Pulmonary artery endothelial cell (primary cell): ENCODE data around the gene APH1B. TPM values are rescaled to one million over a fixed set of nuclear protein-coding genes. Genes with fewer than 3 reads are reported as not detected.

Experiments
- DNase-seq: peaks from one replicate; pipeline ENCODE4 v3.0.0-alpha.2; 2011; ENCODE audit warnings: low read depth, low spot score
- total RNA-seq: library from RNA; depleted of rRNA; stranded (reverse); fragments of >200 nt; gene quantifications from 2 replicates; pipeline ENCODE4 v1.2.3, GENCODE V29; 2014

APH1B gene
- total RNA-seq, 1 donor from 2014 or later: 13.5 TPM

DNA sequence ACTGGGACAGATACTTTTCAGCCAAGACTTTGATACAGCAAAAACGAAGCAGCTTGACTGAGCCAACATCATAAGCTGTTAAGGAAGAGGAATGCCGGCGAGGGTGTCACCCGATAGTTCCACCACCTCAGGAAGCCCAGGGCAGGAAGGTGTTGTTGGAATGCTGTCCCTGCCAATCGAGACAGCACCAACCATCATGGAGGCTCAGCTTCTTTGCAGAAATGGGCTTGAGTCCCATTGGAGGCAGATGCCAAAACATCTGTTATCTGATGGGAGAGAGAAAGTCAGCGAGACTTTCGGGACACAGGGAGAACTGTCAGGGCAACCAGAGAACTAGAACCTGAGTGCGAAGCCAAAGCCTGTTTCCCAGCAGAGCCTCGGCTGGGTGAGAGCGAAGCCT lies 53.5 kb downstream of the APH1B start:
- no peak for DNase-seq

DNA sequence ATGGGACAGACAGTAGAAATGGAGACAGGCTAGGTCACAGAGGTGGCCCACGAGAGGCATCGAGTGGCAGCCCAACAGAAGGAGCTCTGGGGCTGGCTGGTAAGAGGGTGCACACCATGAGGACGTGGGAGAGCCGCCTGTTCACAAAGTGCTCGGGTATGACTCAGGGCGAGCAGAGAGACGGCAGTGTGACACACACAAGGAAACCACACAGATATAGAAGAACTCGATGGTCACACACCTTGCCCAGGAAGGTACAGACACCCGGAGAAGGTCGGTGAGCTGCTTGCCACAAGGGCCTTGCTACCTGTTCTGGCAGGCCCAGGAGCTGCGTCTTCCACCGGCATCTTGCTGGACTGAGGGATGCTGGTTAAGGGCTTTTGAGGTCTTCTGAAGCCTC lies 54.1 kb downstream of the APH1B start:
- no peak for DNase-seq

DNA sequence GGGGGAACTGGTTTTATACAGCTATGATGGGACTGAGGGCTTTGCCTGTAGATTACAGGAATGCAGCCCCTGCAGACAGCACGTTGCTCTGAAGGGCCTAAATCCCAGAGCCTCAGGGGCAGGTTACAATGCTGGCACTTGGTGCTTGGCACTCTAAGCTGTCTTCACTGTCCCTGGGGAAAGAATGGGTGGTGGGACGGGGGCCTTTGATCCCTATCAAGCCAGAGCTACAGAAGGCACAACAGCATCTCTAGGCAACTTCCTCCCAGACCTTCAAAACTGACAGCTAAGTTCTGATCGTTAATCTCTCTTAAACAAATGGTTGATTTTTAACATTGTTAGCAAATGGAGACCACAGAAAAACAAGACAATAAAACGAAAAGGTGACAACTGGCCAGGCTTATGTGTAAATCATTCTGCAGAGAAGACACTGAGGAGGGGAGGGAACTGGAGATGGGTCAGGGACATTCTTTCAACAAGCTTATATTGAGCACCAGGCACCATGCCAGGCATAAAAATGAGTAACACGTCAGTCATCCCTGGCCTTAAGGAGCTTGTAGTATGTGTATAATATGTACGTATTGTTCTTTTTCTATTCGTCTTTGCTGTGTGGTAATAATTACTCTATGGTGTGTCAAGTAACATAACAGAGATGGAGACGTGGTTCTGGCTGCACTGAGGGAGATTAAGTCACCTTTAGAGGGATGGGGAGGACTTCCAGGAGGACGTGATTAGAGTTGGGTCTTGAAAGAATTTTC lies 55.1 kb downstream of the APH1B start:
- peak; percentile 60 for DNase-seq

DNA sequence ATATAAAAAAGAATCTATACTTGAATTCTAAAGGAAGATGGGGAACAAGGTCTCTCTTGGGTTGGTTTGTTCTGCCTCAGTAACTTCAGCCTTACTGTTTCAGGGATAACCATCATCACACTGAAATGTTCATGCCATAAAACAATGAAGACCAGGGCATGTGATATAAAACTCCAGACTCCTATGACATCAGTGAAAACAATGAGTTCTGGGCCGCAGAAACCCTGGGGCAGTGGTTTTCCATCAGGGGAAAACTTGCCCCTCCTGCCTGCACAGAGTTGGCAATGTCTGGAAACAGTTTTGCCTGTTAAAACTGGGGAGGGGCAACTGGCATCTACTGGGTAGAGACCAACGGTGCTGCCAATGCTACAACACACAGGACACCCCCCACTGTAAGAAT lies 57.4 kb downstream of the APH1B start:
- no peak for DNase-seq

DNA sequence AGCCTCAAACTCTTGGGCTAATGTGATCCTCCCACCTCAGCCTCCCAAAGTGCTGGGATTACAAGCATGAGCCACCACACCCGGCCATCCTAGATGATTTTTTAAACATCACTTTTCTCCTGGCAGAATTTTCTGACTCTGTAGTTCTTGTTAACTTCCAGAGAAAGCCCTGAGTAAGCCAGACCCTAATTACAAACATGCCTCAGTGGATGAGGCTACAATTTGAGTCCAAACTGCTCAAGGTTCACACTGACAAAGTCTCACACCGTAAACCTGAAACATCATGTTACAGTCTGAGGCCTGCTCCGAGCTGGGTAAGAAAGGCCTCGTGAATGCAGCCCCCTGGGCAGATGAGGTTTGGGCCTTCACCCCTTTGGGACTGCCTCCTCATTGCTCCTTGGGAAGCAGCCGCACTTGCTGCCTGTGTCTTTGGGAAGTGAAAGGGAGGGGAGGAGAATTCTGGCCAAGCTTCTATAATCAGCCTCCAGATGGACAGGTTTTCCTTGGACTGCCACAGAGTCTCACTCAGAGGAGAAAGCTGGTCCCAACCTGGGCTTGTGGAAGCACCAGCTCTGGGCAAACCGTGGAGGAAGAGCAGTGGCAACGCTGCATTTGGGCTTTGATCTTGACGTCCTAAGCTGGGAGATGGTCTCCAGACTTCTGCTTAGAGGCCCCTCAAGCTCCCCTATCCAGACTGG lies 58.3 kb downstream of the APH1B start:
- DNase-seq: no peak

DNA sequence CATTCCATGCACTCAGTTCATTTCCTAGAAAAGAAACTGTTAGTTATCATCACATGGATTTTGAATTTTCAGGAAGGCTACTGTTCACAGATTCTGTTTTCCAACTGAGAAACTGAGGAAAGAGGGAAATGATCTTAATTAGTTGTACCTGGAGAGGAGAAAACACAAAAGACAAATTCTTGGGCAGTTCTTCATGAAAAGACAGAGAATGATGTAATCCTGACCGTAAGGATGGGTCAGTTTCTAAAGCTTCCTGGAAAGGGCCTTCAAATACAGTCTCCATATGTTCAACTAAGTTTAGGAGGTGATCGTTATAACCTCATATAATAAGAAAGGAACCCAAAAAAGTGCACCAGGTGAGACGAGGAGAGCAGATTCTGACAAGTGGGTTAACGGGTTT lies 59.6 kb downstream of the APH1B start:
- no peak for DNase-seq

DNA sequence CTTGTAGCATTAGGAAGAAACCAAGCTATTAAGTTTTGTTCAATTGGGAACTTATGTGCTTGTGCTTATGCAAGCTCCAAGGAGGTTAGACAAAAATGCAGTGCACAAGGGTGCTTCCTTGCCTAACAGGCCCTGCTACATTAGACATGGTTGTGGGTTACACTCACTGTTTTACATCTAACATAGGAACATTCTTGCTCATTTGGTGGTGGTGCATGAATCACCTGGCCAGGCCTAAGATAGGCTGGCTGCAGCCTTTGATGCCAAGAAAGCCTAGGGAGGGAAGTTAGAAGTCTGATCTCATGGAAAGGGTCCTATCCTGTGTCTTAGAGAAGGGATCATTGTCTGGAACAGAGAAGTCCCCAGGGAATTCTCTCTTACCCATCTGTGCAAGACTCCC lies 60.8 kb downstream of the APH1B start:
- no peak for DNase-seq

DNA sequence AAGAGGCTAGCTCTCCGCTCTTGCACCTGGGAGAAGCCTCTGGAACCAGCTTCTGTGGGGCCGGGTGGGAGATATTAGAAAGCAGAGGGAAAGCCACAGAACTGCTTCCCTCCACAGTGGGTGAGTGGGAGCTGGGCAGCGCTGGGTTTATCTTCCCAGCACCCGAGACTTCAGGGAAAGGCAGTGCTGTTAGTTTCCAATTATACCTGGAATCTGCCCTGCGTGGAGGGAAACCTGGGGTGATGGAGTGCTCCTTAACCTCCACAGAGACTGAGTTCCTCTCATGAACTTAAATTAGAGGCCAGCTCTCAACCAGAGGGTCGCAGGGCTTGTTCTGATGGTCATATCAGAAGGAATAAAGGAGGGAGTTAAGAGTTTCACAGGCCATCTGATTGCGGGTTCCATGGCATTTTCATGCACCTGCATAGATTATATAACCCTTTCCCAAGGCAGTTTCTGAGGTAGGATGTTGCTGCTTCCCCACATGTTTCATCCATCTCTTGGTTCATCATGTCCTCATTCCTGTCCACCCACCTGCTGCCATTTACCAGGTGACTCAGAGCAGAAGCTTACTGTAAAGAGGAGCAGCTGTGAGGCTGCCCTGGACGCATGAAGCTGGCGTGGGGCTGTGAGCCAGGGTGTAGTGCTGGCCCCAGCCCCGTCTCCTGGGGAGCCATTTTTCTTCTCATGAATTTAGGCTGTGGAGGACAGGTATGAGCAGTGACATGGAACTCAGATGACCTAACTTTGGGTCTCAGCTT lies 61.8 kb downstream of the APH1B start:
- DNase-seq: no peak

DNA sequence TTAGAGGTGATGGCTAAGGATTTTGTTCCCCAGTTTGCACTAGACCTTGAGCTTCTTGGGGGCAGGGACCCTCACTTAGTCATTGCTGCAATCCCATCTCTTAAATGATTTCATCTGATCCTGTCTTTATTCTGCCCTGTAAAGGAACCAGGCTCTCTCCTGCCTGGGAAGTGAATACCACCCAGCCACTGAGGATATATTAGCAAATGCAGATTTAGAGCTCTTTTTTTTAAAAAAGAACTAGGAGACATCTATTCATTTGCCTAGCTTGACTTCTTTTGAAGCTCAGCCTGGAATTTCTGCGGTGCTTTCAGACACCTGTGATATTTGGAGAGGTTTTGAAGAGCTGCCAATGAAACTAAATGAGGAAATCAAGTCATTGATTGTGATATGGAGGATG lies 62.4 kb downstream of the APH1B start:
- DNase-seq: no peak

DNA sequence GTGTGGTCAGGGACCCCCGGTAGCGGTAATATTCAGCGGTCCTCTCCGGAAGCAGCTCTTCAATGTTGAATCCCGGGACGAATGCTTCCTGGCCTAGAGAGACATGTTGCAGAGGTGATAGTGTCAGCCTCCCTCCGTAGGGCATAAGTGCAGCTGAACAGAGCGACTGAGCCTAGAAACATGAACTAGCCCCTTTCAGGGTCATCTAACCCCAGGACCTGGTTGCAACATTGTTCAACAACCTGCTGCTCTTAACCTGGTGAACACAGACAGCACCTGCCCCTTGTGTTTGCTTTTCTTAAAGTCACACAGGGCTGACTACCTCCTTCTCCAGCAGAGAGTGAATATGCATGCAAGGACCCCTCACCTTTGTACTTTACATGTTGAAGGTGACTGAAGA lies 62.9 kb downstream of the APH1B start:
- DNase-seq: no peak

DNA sequence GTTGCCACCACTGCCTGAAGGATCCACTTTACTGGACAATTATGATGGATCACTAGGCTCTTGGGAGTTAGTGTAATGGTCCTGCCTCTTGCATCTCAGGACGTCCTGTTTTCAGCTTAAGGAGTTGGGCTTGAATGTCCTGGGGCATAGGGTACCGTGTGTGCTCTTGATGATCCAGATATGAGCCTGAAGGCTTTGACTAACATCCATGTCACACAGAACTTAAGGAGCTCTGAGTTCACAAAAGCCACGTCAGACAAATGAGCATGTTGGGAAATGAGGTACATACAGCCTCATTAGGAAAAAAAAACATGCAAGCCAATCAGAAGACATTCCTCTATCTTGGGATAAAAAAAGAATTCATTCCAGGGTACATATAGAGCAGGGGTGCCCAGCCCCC lies 63.5 kb downstream of the APH1B start:
- DNase-seq: no peak

DNA sequence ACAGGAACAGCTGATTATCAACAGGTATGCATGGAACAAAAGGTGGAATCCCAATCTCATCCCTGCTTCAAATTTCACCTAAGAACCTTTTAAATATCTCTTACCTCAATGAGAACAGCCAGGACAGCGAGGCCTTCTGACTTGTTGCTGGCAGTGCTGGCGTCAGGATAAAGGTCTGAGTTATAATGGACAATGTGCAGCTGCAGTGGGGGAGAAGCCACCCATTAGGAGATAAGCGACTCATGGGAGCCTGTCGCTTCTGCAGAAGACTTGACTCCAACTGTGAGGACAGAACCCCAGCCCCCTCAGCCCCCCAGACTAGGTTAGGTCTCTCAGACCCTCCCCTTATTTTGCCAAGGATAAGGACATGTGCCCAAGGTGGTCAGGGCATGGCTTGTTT lies 64.5 kb downstream of the APH1B start:
- DNase-seq: no peak

DNA sequence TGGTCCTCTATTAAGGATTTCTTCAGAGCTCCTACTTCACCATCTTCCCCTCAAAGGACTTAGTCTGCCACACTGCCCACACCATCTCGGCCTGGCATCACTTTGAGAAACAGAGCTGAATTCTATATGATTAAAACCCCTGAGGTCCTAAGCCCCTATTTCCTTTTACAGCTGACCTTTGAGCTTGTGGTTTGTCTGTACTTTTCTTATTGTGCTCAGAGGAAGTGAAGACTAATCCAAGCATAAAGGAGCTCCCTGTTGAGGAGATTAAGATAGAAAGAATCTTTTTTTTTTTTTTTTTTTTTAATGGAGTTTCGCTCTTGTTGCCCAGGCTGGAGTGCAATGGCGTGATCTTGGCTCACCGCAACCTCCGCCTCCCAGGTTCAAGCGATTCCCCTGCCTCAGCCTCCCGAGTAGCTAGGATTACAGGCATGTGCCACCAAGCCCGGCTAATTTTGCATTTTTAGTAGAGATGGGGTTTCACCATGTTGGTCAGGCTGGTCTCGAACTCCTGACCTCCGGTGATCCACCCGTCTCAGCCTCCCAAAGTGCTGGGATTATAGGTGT lies 65.7 kb downstream of the APH1B start:
- DNase-seq: peak; percentile 19

DNA sequence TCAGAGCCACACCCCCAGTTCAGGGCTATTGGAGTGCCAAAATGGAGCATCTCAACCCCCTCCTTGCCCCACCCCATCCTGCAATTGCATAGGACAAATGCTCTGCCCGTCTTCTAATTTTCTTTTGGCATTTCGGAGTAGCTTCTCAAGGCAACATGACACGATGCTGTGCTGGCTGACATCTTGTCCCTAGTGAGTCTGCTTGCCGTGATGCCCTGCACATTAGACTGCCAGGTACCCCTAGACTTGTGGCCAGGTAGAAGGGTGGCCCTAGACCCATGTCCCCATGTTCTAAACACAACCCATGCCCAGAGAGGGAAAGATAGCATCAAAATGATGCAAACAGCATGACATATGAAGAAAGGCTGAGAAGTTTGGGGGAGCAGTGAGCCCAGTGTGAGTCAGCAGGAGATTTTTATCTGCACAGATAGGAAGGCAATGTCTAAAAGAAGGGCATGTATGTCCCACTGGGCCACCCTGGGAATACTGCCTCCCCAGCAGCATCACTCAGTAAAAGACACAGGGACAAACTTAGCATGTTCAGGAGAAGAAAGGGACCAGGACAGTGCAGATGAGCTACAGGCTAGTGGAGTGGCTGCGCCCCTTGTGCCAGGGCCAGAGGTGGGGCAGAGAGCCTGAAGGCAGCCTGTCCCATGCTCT lies 67.5 kb downstream of the APH1B start:
- DNase-seq: no peak

DNA sequence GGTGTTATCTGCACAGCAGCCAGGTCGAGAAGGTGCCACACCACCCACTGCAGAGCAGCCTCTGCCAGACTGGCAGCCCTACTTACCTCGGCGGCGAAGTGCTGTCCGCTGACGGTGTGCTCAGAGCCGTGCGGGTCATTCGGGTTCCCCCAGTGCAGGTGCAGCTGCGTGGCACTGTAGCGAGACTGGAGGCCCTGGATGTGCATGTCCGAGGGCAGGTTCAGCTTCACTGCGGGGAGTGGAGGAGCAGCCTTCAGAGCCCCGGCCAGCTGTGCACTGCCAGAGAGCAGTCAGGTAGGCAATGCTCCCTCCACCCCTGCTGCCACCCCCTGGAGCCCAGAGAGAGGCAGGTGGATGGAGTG lies 68.0 kb downstream of the APH1B start:
- DNase-seq: no peak

DNA sequence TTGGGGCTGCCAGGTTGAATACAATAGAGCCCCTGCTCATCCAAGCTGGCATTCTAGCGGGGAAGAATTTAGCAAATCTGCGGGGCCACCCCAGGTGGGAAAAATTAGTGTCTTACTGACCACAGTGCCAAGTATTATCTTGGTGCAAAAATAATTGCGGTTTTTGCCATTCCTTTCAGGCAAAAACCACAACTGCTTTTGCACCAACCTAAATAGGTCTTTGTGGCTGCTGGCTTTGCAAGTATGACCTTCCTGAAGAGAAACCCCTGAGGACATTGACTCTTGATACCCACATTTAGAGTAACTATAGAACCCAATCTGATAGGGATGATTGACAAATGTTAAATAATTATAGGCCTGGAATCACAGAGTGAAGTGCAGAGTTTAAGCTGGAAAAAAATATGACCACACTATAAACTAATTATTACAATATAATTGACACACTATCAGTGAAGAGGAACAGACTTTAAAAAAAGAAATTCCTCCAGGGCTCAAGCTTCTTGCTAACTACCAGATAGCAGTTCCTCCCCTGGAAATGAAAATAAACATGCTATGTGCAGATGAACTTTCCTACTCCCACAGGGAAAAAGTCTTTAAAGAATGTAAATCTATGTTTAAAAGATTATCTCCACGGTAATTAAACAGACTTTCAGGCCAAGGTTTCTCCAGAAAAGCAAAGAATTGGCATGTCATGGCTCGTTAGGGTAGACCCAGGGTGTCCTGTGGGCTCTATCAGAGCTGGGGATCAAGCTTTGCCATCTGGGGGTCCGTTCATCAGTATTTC lies 69.9 kb downstream of the APH1B start:
- DNase-seq: no peak

DNA sequence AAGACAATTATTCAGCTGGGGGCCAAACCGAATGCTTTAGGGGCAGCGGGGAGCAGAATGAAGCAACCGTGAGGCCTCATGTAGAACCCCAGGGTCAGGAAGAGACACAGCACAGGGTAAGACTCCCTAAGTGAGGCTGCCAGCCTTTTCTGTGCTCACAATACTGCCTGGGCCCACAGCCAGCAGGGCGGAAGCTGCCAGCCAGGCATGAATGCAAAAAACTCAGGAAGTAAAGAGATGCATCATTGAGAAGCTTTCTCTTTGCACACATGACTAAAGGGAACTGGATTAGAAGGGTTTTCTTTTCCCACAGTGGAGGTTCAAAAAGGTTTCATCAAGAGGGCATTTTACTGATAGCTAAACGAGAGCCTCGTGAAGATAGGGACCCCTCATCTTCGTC lies 71.0 kb downstream of the APH1B start:
- DNase-seq: peak; percentile 44

DNA sequence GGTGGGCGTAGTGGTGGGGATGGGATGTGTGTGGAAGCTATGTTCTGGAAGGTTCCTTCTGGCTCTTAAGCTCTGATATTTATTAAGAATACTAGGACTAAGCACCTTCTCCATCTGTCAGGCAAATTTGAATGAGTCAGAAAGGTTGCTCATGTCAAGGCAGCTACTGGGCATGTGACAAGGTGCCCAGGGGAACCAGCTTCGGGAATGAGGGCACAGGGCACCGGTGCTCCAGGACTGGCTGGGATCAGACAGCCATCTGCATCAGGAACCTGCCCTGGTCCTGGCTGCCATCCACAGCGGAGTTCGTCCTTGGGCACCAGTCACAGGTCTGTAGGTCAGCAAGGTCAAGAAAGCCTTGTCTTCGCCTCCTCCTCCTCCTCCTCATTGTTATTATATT lies 71.8 kb downstream of the APH1B start:
- DNase-seq: no peak

DNA sequence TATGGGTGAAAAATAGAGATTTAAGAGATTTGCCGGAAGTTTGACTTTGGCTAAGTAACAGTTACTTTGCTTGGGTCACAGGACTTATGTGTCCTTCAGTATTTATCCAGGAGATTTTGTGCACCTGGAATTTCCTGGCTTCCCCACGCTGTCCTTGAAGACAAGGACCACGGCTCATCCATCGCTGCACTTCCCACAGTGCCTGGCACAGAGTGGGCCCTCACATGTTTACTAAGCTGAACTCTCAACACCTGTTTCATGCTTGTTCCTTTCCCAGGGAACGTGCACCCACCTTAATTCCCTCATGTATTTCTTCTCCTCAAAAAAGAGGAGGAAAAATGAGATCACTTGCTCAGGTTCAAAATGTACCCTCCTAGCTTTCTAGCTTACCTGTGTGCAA lies 72.2 kb downstream of the APH1B start:
- no peak for DNase-seq

DNA sequence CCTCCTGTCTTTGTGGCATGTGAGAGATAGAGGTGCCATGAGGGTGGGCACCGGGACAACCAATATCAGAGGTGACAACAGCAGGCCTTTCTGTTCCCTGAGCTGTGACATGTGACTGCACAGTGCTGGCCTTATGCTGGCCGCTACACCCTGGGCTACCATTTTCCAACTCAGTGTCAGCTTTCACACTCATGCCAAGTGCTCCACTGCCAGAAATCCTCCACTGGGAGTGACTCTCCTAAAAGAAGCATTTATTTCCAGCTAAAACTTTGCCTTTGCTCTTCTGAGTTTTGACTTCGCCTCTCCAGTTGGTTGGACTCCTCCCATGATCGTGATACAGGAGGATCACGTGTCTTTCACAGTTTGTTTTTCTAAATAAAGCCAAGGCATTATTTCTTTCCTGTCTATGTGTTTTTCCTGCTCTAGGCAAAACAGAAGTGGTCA lies 72.8 kb downstream of the APH1B start:
- DNase-seq: no peak

DNA sequence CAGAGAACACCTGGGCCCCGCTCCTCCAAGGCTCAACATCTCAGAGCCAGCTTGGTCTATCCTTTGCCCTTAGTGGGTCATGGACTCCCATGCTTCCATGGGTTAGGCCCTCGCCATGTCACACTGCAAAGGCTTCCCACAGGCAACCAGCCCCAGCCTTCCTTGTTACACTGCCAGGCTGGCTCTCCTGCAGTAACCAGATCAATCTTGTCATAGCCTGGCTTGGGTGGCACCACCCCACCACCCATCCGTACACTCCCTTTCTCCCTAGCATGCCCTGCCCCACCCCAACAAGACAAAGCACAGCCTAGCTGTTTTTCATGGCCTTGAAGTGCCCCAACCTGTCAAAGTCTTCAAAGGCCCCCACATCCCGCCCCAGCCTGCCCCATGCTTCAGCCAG lies 73.8 kb downstream of the APH1B start:
- DNase-seq: no peak
